Activated CD8-positive, alpha-beta memory T cell treated with anti-CD3 and anti-CD28 coated beads for 1 hour (primary cell): ENCODE measurements around the gene RNU6-1.

Experiments
- DNase-seq, 2 donors: peaks; one replicate each; pipeline ENCODE4 v3.0.0-alpha.2; 2020; ENCODE audit warnings: low read depth in 1 of 2; ENCODE audit errors: extremely low read depth in 1 of 2

RNU6-1 gene

GRCh38 chr15:67859331-67859946, 19.6 kb upstream of the RNU6-1 start:
- no peak for DNase-seq

DNA sequence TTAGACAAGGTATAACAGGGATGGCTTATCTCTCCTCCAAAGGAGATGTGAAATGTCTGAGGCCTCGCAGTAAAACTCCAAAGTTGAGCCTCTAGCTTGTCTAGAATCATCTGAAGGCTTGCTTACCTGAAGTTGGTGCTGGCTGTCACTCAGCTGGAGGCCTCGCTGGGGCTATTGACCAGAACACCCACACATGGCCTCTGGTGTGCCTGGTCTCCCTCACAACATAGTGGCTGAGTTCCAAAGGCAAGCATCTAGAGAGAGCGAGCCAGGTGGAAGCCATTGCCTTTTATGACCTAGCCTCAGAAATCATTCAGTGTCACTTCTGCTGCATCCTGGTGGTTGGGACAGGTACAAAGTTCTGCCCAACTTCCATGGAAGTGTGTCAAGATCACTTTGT, 17.4 kb upstream of the RNU6-1 start:
- no peak for DNase-seq

DNA sequence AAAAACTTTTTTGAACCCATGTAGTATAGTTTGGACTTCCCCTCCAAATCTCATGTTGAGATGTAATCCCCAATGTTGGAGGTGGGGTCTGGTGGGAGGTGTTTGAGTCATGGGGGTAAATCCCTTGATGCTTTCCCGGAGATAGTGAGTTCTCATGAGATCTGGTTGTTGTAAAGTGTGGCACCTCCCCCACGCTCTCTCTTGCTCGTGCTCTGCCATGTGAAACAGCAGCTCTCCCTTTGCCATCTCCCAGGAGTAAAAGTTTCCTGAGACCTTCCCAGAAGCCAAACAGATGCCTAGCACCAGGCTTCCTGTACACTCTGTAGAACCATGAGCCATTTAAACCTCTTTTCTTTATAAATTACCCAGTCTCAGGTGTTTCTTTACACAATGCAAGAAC, 16.0 kb upstream of the RNU6-1 start:
- no peak for DNase-seq

- no peak for DNase-seq
Measured at GRCh38 chr15:67854358-67854757, 14.5 kb upstream of the RNU6-1 start.

GRCh38 chr15:67853454-67853853, 13.6 kb upstream of the RNU6-1 start:
- DNase-seq, result no peak

DNA sequence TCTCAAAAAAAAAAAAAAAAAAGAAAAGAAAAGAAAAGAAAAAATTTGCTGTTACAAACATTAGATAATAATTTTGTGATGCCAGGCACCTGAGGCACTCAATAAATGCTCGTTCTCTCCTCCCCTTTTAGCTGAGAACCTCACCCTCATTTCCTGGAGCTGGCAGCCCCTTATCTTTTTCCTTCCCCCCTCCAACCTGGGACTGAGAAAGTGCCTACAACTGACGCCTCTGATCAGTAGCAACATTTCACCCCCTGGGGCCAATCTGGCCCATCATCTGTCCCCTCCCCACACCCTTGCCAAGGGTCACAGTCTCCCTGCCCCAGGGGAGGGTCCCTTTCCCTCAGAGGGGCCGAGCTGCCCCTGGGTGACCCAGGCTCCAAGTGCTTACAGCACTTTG, 12.6 kb upstream of the RNU6-1 start:
- DNase-seq, result no peak

- no peak for DNase-seq
Measured at GRCh38 chr15:67850994-67851571, 11.2 kb upstream of the RNU6-1 start.

DNA sequence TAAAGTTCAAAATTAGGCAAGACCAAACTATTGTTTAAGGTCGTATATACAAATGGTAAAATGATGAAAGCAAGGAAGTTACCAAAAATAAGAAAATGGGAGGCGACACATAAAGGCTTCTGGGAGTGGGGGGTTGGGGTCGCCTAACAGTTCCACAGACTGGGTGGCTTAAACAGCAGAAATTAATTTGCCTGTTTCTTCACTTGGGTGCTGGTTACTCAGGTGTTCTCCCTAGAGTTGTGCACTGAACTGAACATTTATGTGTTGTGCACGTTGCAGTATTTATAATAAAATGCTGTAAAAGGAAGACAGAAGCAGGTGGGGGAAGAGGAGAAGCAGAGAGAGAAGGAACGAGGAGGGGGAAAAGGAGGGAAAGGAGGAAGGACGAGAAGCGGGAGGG, 10.5 kb upstream of the RNU6-1 start:
- DNase-seq, result no peak

GRCh38 chr15:67849538-67849937, 9.7 kb upstream of the RNU6-1 start:
- no peak for DNase-seq

GRCh38 chr15:67845974-67846373, 6.1 kb upstream of the RNU6-1 start:
- DNase-seq, result no peak

DNA sequence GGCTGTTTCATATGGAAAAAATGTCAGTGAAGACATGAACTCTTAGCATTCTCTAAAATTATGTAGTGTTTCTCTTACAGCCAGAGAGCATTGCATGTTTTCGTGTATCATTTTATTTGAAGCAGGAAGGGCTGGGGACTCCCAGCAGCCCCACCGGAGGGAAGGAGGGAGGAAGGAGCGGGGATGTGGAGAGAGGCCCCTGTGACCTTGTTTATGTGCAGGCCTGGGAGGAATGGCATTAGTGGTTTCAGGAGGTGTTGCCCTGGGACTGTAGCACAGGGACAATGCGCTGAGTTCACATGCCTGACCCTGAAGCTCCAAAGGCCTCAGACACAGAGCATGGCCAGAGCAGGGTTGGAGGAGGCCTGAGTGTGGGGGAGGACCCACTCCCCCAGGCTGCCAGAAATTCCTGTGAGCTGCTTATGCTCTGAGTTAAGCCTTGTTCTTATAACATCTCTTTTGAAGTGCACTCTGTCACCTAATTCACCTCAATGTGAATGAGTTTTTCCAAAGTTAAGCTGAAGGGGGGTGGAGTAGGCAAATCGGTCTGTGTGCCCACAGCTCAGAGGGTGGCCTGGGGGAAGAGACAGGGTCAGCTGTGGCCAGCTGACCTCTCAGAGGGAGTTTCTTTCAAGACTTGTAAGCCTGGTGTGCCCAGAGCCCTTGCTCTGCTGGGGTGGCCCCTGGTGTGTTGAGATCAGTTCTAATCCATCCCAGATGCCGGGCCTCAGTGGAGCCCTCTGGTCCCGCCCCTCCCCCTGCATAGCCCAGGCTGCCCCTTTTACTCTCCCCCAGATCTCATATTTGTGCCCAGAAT, 3.9 kb upstream of the RNU6-1 start:
- no peak for DNase-seq

- no peak for DNase-seq
Measured at GRCh38 chr15:67843092-67843501, 3.3 kb upstream of the RNU6-1 start.

DNA sequence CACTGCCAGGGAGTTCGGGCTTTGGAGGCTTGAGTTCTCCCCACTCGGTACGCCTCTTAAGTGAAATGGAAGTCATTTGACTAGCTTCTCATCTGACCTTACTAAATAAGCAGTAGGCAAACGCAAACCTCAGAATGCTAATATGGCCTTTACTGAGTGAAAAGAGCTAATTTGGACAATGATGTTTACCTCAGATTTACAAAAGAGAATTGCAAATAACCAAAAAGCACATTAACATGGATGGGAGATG, 1.6 kb upstream of the RNU6-1 start:
- no peak for DNase-seq

GRCh38 chr15:67840749-67841512, 1.1 kb upstream of the RNU6-1 start:
- no peak for DNase-seq

DNA sequence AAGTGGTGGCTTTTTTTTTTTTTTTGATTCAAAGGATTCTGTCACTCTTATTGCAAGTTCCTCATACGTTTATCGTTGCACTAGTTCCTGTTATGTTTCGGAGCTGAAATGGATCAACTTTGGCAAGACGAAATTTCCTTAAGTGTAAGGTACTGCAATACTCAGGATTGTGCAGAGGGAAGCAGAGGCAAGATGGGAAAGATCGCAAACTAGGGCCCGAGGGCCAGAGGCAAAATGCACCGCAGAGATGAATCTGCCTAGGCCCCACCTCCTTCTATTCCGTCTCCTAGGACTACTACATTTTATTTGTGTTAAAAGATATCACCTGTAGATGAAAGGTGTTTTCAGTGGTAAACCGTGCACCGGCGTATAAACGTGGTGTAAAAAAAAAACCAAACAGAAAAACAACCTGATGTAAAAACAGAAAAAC, 331 bp downstream of the RNU6-1 start:
- no peak for DNase-seq

DNA sequence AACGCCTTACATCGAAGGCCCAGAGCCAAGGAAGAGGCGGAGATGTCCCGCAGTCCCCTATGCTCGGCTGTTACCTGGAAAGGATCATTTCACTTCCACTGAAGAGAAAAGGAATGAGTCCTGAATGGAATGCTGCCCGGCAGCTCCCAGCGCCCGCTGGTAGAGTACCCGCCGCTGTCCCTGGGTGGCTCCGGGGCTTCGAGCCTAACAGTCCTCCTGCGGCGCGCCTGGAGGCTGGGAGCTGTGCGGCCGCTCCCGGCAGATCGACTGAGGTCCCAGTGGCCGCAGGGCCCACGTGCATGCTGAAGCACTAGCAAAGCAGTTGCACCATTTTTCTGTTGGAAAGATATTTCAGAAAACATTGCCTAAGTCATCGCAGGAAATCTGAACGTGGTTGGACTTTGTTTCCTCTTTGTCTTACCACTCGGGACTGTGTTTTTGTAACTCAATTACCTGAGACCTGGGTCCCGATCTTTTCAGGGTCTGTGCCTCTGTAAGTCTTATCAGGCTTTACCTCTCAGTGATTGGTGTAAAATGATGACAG, 984 bp downstream of the RNU6-1 start:
- no peak for DNase-seq

DNA sequence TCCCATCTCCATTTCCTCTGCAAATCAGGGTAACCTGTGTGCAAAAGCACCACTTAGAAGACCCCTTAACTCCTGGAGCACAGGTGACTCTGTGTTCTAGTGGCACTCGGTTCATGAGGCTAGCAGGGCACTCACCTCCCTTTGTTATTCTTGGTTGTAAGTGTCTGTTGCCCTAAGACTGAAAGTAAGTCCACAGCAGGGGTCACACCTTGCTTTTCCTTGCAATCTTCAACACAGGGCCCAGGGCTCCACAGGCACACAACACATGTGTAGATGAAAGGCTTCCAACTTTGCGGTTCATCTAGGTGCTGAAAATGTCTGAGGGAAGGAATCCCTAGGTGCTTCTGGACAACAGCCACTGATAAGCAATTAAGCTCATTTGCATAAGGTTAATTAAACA, 2.9 kb downstream of the RNU6-1 start:
- no peak for DNase-seq

- no peak for DNase-seq
Measured at GRCh38 chr15:67836477-67836876, 3.4 kb downstream of the RNU6-1 start.

GRCh38 chr15:67836134-67836455, 3.8 kb downstream of the RNU6-1 start:
- DNase-seq, result no peak

- DNase-seq, result no peak
Measured at GRCh38 chr15:67835297-67836133, 4.3 kb downstream of the RNU6-1 start.
